Uterus (tissue), 2 donors: ENCODE results near the gene ANKRD55.

ENCODE experiments used
- CTCF ChIP-seq, 4 experiments: fragments of 200-600 bp in 2 of 4; fragments of 450-650 bp in 2 of 4; sonication (generic) in 2 of 4; IDR thresholded peaks; one replicate each; pipeline ENCODE4 v1.5.1; 2016 to 2019; ENCODE audit warnings: antibody characterized with exemption in 4 of 4, mild to moderate bottlenecking in 2 of 4, moderate library complexity in 1 of 4
- POLR2A ChIP-seq, 2 donors: fragments of 450-650 bp; IDR thresholded peaks; one replicate each; pipeline ENCODE4 v1.6.1; 2016; ENCODE audit warnings: antibody characterized with exemption in 2 of 2, mild to moderate bottlenecking in 1 of 2, moderate library complexity in 1 of 2

GRCh38 chr5:56093970-56094369 lies 139.2 kb downstream of the ANKRD55 start:
- TF ChIP-seq CTCF (IDR thresholded peaks at IDR 0.05): no peak
- TF ChIP-seq POLR2A (IDR thresholded peaks at IDR 0.05): no peak
